ENCODE data around the gene HPS3. TPM values are rescaled to one million over a fixed set of nuclear protein-coding genes. Genes with fewer than 3 reads are reported as not detected.
A peak's percentile ranks its signal among the peaks of the same experiment; 100 is the strongest.

HPS3 gene, protein sequence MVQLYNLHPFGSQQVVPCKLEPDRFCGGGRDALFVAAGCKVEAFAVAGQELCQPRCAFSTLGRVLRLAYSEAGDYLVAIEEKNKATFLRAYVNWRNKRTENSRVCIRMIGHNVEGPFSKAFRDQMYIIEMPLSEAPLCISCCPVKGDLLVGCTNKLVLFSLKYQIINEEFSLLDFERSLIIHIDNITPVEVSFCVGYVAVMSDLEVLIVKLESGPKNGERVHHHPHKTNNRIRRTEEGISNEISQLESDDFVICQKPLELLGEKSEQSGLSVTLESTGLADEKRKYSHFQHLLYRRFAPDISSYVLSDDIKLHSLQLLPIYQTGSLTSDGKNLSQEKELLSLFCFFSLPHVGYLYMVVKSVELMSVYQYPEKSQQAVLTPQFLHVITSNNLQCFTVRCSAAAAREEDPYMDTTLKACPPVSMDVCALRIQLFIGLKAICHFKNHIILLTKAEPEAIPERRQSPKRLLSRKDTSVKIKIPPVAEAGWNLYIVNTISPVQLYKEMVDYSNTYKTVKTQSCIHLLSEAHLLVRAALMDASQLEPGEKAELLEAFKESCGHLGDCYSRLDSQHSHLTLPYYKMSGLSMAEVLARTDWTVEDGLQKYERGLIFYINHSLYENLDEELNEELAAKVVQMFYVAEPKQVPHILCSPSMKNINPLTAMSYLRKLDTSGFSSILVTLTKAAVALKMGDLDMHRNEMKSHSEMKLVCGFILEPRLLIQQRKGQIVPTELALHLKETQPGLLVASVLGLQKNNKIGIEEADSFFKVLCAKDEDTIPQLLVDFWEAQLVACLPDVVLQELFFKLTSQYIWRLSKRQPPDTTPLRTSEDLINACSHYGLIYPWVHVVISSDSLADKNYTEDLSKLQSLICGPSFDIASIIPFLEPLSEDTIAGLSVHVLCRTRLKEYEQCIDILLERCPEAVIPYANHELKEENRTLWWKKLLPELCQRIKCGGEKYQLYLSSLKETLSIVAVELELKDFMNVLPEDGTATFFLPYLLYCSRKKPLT
- total RNA-seq (1 to 10 TPM; 7.4 to 9.7 (median 7.8) TPM), polyA plus RNA-seq (4.1 TPM)
- long read RNA-seq, donor 1, full-length matches to known transcripts, result 17 of 25 reads
- long read RNA-seq, donor 1, partial matches to known transcripts, result 2 of 25 reads
- long read RNA-seq, donor 1, other reads (novel, unspliced or antisense), result 6 of 25 reads
- long read RNA-seq, donor 2, full-length matches to known transcripts, result 4 of 5 reads
- long read RNA-seq, donor 2, partial matches to known transcripts, result 1 of 5 reads
- long read RNA-seq, donor 2, other reads (novel, unspliced or antisense), result 0 of 5 reads
- long read RNA-seq, donor 3, full-length matches to known transcripts, result 39 of 59 reads
- long read RNA-seq, donor 3, partial matches to known transcripts, result 9 of 59 reads
- long read RNA-seq, donor 3, other reads (novel, unspliced or antisense), result 11 of 59 reads
- long read RNA-seq, donor 4, full-length matches to known transcripts, result 3 of 5 reads
- long read RNA-seq, donor 4, partial matches to known transcripts, result 1 of 5 reads
- long read RNA-seq, donor 4, other reads (novel, unspliced or antisense), result 1 of 5 reads

- WGBS, result under 1% methylated on average over 84 of the region's 84 CpGs
- Histone ChIP-seq H3K9me3 (ENCODE audit: control insufficient read depth, low read length) (no peaks in the 10 kb centered on the region), H3K27me3 (ENCODE audit: control insufficient read depth, insufficient read depth) (no peaks in the 10 kb centered on the region), H3K4me3 (ENCODE audit: low read length) (peak within 1 kb of the TSS; percentile 87), H3K4me1 (ENCODE audit: control insufficient read depth, insufficient read depth, low read length) (no peaks in the 10 kb centered on the region), H3K27ac (ENCODE audit: low read length) (peak within 1 kb of the TSS; percentile 78)
- intact Hi-C loops (cut with DNase I), result loop anchor here in 3 of 4 donors (5.0 to 10.0 kb wide), 3 partner anchors 143 to 355 kb away; no protein-coding TSS in a partner anchor
- DNase-seq, result peak; percentile 94 to 98 (median 97)
- ATAC-seq, result peak; percentile 99
Measured at GRCh38 chr3:149129326-149130205, at the start of gene HPS3. Gene HPS3, plus strand, starts transcription at chr3:149129638. Its CDS starts 86 bp downstream, at chr3:149129724.

GRCh38 chr3:149080011-149080698 lies 49.3 kb upstream of the HPS3 start:
- DNase-seq, result no peak
- H3K27ac ChIP-seq (ENCODE audit: low read length), result no peak overlapping the region
- WGBS, result 94% methylated on average over 3 of the region's 3 CpGs
- H3K4me1 ChIP-seq (ENCODE audit: control insufficient read depth, insufficient read depth, low read length), result no peaks in the 10 kb centered on the region
- intact Hi-C loops (cut with DNase I), result no loop called here
- no peak for ATAC-seq
- H3K4me3 ChIP-seq (ENCODE audit: low read length), result no peak overlapping the region
- H3K9me3 ChIP-seq (ENCODE audit: control insufficient read depth, low read length), result no peaks in the 10 kb centered on the region
- no peaks in the 10 kb centered on the region for H3K27me3 ChIP-seq (ENCODE audit: control insufficient read depth, insufficient read depth)

DNA sequence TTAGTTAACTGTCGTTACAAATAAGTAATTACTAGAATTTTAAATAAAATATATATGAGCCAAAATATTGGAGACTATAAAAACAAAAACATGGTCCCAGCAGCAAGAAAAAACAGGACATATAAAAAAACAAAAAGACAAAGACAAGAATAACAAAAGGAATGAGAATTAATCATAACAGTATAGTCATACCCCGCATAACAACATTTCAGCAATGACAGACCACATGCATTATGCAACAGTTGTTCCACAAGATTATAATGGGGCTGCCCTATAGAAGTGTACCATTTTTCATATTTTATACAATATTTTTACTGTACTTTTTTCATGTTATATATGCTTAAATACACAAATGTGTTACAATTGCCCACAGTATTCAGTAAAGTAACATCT lies 48.7 kb upstream of the HPS3 start:
- ATAC-seq, result no peak
- Histone ChIP-seq H3K9me3 (ENCODE audit: control insufficient read depth, low read length) (no peaks in the 10 kb centered on the region), H3K27ac (ENCODE audit: low read length) (no peak overlapping the region), H3K4me3 (ENCODE audit: low read length) (no peak overlapping the region), H3K27me3 (ENCODE audit: control insufficient read depth, insufficient read depth) (no peaks in the 10 kb centered on the region), H3K4me1 (ENCODE audit: control insufficient read depth, insufficient read depth, low read length) (no peaks in the 10 kb centered on the region)
- DNase-seq, result no peak
- intact Hi-C loops (cut with DNase I), result no loop called here
- 93% methylated on average over 2 of the region's 2 CpGs for WGBS

DNA sequence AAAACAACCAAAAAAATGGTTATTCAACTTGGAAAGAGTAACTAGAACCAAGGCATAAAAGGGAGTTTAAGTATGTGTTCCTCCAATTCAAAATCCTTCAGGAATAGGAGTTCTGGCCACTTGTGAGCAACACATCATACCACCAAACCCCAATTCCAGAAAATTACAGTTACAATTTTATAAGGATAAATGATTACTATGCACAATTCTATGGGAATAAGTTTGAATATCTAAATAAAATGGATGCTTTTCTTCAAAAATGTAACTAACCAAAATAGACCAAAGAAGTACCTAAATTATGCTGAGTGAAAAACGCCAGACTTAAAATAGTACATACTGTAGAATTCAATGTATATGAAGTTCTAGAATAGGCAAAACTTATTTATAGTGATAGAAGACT lies 47.7 kb upstream of the HPS3 start:
- Histone ChIP-seq H3K27me3 (ENCODE audit: control insufficient read depth, insufficient read depth) (no peaks in the 10 kb centered on the region), H3K4me3 (ENCODE audit: low read length) (no peak overlapping the region), H3K4me1 (ENCODE audit: control insufficient read depth, insufficient read depth, low read length) (no peaks in the 10 kb centered on the region), H3K27ac (ENCODE audit: low read length) (no peak overlapping the region), H3K9me3 (ENCODE audit: control insufficient read depth, low read length) (no peaks in the 10 kb centered on the region)
- ATAC-seq (no peak), DNase-seq (no peak)
- intact Hi-C loops (cut with DNase I), result no loop called here
- WGBS, result 92% methylated on average over 1 of the region's 1 CpG

- no peaks in the 10 kb centered on the region for H3K4me1 ChIP-seq (ENCODE audit: control insufficient read depth, insufficient read depth, low read length)
- intact Hi-C loops (cut with DNase I), result no loop called here
Measured at GRCh38 chr3:149085828-149086231, 43.6 kb upstream of the HPS3 start.

GRCh38 chr3:149086232-149086988 lies 43.0 kb upstream of the HPS3 start, which contains the start of gene HLTF:
Gene HLTF, minus strand, starts transcription at chr3:149086533. Its CDS starts 197 bp downstream, at chr3:149086336.
- Histone ChIP-seq H3K4me1 (ENCODE audit: control insufficient read depth, insufficient read depth, low read length) (no peaks in the 10 kb centered on the region), H3K9me3 (ENCODE audit: control insufficient read depth, low read length) (no peaks in the 10 kb centered on the region), H3K4me3 (ENCODE audit: low read length) (peak within 1 kb of the TSS; percentile 90), H3K27me3 (ENCODE audit: control insufficient read depth, insufficient read depth) (no peaks in the 10 kb centered on the region), H3K27ac (ENCODE audit: low read length) (peak within 1 kb of the TSS; percentile 83)
- intact Hi-C loops (cut with DNase I), result no loop called here
- peak; percentile 100 for ATAC-seq
- WGBS, result 7% methylated on average over 57 of the region's 57 CpGs
- DNase-seq, result peak; percentile 95 to 98 (median 97)

More at GRCh38 chr3:149085828-149086231, 43.6 kb upstream of the HPS3 start:
- no peak for DNase-seq
- Histone ChIP-seq H3K4me3 (ENCODE audit: low read length) (peak overlapping the region; percentile 90), H3K27me3 (ENCODE audit: control insufficient read depth, insufficient read depth) (no peaks in the 10 kb centered on the region), H3K9me3 (ENCODE audit: control insufficient read depth, low read length) (no peaks in the 10 kb centered on the region), H3K27ac (ENCODE audit: low read length) (peak overlapping the region; percentile 83)
- peak; percentile 32 to 59 for ATAC-seq
- under 1% methylated on average over 21 of the region's 21 CpGs for WGBS

GRCh38 chr3:149087208-149087607 lies 42.2 kb upstream of the HPS3 start:
- Histone ChIP-seq H3K27ac (ENCODE audit: low read length) (no peak overlapping the region), H3K27me3 (ENCODE audit: control insufficient read depth, insufficient read depth) (no peaks in the 10 kb centered on the region), H3K4me3 (ENCODE audit: low read length) (no peak overlapping the region), H3K4me1 (ENCODE audit: control insufficient read depth, insufficient read depth, low read length) (no peaks in the 10 kb centered on the region), H3K9me3 (ENCODE audit: control insufficient read depth, low read length) (no peaks in the 10 kb centered on the region)
- ATAC-seq, result no peak
- peak in 1 of 3 donors; percentile 18 for DNase-seq
- 97% methylated on average over 15 of the region's 15 CpGs for WGBS
- intact Hi-C loops (cut with DNase I), result no loop called here

GRCh38 chr3:149089395-149089794 lies 40.0 kb upstream of the HPS3 start:
- intact Hi-C loops (cut with DNase I), result no loop called here
- DNase-seq, result no peak
- Histone ChIP-seq H3K4me3 (ENCODE audit: low read length) (no peak overlapping the region), H3K4me1 (ENCODE audit: control insufficient read depth, insufficient read depth, low read length) (no peaks in the 10 kb centered on the region), H3K27me3 (ENCODE audit: control insufficient read depth, insufficient read depth) (no peaks in the 10 kb centered on the region), H3K9me3 (ENCODE audit: control insufficient read depth, low read length) (no peaks in the 10 kb centered on the region), H3K27ac (ENCODE audit: low read length) (no peak overlapping the region)
- WGBS, result 63% methylated on average over 3 of the region's 3 CpGs
- ATAC-seq, result no peak

DNA sequence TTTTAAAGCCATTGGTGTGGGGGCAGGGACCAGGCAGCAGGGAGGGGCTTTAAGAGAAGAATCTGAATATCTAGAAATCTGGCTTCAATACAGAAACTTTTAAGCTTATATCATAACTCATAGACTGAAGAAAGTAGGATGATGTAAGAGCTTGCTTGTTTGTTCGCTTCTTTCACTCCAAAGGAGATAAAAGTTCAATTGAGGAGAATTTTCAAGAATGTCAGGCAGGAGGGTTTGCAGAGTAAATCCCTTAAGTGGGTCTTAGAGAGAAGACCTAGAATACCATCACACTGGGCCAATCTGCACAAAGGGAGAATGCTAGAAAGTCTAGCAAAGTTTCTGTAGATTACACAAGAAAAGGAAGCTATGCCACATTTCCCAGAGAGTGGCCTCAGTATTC lies 39.0 kb upstream of the HPS3 start:
- no peaks in the 10 kb centered on the region for H3K27me3 ChIP-seq (ENCODE audit: control insufficient read depth, insufficient read depth)
- no peaks in the 10 kb centered on the region for H3K9me3 ChIP-seq (ENCODE audit: control insufficient read depth, low read length)
- no peak overlapping the region for H3K27ac ChIP-seq (ENCODE audit: low read length)
- intact Hi-C loops (cut with DNase I), result no loop called here
- 87% methylated on average over 1 of the region's 1 CpG for WGBS
- ATAC-seq, result no peak
- no peaks in the 10 kb centered on the region for H3K4me1 ChIP-seq (ENCODE audit: control insufficient read depth, insufficient read depth, low read length)
- DNase-seq, result no peak
- no peak overlapping the region for H3K4me3 ChIP-seq (ENCODE audit: low read length)
